Right atrium auricular region (tissue), 2 donors: Measurements from ENCODE around the gene MBLAC1. TPM values are rescaled to one million over a fixed set of nuclear protein-coding genes. Genes with fewer than 3 reads are reported as not detected.

Experiments used
- DNase-seq: peaks from one replicate; pipeline ENCODE4 v3.0.0-alpha.2; 2019; ENCODE audit warnings: low spot score
- H3K27ac ChIP-seq, 2 donors: fragments of 200-600 bp; sonication (generic); 1 replicate in 1 of 2; 2 replicates in 1 of 2; pipeline ENCODE4 v1.5.1; 2016 to 2019
- H3K27me3 ChIP-seq, 2 donors: fragments of 200-600 bp; sonication (generic); one replicate each; pipeline versions ENCODE4 v1.5.1 to v1.6.0; 2017 to 2019
- H3K36me3 ChIP-seq: fragments of 200-600 bp; sonication (generic); one replicate; pipeline ENCODE4 v1.5.1; 2016
- H3K4me1 ChIP-seq, 2 donors: fragments of 200-600 bp; sonication (generic); one replicate each; pipeline versions ENCODE4 v1.5.1 to v1.6.0; 2017 to 2019
- H3K4me3 ChIP-seq, 2 donors: fragments of 200-600 bp; sonication (generic); 1 replicate in 1 of 2; 2 replicates in 1 of 2; pipeline ENCODE4 v1.5.1; 2017 to 2019; ENCODE audit warnings: mild to moderate bottlenecking in 1 of 2, moderate library complexity in 1 of 2
- H3K9me3 ChIP-seq, 2 donors: fragments of 200-600 bp; sonication (generic); one replicate each; pipeline ENCODE4 v1.5.1; 2019
- total RNA-seq, 2 donors: library from RNA; depleted of rRNA; stranded (reverse); fragments of >200 nt; gene quantifications; one replicate each; pipeline ENCODE4 v1.1.0, GENCODE V29; 2016
- TF ChIP-seq, protein P1 (sequence below), 2 donors: fragments of 200-600 bp; sonication (generic); IDR thresholded peaks; one replicate each; pipeline ENCODE4 v1.5.1; 2019; ENCODE audit warnings: antibody characterized with exemption in 2 of 2

MBLAC1 gene
- total RNA-seq, 2 donors from 2014 or later = 3.3 to 6.1 TPM

DNA sequence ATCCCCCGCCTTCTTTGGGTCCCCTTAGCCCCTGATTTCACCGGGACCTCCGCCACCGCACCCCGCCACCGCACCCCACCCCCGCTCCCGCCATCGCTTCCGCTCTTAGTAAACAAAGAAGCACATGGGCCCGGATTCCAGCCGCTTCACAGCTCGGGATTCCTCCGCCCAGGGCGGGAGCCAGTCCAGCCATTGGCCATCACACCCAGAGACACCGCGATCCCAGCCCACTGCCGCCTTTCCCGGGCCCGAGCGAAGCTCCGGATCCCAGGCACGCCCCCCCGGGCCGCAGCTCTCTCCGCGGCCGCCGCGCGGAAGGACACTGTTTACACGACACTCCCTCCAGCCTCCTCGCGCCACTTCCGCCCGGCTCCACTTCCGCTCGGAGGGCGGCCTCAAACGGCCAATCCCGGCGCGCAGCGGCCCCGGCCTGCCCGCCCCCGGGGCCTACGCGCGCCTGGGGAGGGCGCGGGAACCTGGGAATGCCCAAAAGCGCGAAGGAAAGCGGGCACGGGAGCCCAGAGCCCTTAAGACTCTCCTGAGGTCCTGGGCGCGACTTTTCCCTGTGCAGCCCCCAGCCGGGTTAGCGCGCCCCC, 26.2 kb upstream of the MBLAC1 start:
- Histone ChIP-seq H3K27me3 (no peaks in the 10 kb centered on the region), H3K4me1 (peaks cover 0 to 20% of the 10 kb centered on the region in 2 donors), H3K9me3 (no peaks in the 10 kb centered on the region), H3K4me3 (peak overlapping the region; percentile 58 to 70), H3K36me3 (peaks cover 45% of the 10 kb centered on the region), H3K27ac (peak overlapping the region; percentile 90 to 96)
- TF ChIP-seq, protein P1, sequence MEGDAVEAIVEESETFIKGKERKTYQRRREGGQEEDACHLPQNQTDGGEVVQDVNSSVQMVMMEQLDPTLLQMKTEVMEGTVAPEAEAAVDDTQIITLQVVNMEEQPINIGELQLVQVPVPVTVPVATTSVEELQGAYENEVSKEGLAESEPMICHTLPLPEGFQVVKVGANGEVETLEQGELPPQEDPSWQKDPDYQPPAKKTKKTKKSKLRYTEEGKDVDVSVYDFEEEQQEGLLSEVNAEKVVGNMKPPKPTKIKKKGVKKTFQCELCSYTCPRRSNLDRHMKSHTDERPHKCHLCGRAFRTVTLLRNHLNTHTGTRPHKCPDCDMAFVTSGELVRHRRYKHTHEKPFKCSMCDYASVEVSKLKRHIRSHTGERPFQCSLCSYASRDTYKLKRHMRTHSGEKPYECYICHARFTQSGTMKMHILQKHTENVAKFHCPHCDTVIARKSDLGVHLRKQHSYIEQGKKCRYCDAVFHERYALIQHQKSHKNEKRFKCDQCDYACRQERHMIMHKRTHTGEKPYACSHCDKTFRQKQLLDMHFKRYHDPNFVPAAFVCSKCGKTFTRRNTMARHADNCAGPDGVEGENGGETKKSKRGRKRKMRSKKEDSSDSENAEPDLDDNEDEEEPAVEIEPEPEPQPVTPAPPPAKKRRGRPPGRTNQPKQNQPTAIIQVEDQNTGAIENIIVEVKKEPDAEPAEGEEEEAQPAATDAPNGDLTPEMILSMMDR (IDR thresholded peaks at IDR 0.05) = no peak
- peak; percentile 90 for DNase-seq

DNA sequence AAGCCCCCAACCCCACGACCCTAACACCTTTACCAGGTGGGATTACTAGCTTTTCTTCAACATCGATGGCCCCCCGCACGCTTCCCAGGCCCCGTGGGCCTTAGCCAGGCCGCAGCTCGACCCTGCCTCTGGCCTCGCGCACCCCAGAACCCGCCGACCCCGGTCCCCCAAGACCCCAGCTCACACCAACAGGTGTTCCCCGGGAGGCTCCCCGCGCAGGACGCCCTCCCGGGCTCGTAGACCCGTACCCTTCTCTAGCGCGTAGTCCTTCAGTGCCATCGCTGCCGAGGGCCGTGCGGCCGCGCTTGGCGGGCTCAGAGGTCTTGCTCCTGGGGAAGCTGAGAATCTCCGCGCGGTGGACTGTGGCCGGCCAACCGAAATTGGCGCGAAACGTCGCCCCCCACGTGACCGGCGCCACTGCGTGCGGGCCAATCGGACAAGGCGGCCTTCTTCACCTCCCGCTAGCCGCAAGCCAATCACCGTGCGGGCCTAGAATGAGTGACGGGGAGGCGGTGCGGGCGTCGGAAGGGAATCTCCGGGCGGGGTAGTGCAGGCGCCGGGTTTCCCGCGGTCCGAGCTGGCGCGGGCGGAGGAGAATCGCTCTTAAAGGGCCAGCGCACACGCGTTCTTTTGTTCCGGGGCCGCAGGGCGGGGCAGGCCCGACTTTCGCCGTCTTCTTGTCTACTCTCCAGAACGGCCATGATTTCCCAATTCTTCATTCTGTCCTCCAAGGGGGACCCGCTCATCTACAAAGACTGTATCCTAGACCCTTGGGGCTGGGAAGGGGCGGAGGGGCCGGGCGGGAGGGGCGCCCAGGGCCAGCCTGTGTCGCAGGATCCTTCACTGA, 25.5 kb upstream of the MBLAC1 start, which contains the start of the genes AP4M1 and MCM7:
Gene AP4M1, plus strand, starts transcription at position 628 of the 847 bp plus-strand sequence. Its CDS starts 72 bp downstream, at position 700.
Gene MCM7, minus strand, starts transcription at position 382 of the 847 bp plus-strand sequence. Its CDS starts 103 bp downstream, at position 279.
- Histone ChIP-seq H3K4me1 (peaks cover 0 to 20% of the 10 kb centered on the region in 2 donors), H3K36me3 (peaks cover 45% of the 10 kb centered on the region), H3K27me3 (no peaks in the 10 kb centered on the region), H3K4me3 (peak within 1 kb of the TSS; percentile 70 to 76), H3K9me3 (no peaks in the 10 kb centered on the region), H3K27ac (peak within 1 kb of the TSS; percentile 90 to 96)
- TF ChIP-seq, protein P1 (IDR thresholded peaks at IDR 0.05) = no peak
- DNase-seq = peak; percentile 98

DNA sequence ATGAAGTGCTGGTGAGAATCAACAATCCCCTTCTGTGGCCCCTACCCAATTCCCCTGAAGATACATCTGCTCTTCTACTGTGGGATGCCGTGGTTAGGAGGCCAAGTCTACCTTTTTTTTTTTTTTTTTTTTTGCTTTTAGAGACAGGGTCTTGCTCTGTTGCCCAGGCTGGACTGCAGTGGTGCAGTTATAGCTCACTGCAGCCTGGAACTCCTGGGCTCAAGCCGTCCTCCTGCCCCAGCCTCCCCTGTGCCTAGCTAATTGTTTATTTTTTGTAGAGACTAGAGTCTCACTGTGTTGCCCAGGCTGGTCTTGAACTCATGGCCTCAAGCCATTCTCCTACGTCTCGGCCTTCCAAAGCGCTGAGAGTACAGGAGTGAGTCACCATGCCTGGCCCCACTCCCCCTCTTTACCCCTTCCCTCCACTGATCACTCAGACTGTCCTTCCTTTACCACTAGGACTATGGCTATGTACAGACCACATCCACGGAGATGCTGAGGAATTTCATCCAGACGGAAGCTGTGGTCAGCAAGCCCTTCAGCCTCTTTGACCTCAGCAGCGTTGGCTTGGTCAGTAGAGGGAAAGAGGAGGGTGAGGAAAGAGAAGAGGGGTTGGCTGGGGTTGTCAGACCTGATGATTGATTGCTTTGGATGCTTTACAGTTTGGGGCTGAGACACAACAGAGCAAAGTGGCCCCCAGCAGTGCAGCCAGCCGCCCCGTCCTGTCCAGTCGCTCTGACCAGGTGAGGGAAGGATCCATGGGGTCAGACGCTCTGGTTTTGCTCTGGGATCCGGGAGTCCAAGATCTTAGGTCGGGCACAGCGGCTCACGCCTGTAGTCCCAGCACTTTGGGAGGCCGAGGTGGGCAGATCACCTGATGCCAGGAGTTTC, 23.6 kb upstream of the MBLAC1 start:
- Histone ChIP-seq H3K36me3 (peaks cover 47% of the 10 kb centered on the region), H3K27me3 (no peaks in the 10 kb centered on the region), H3K27ac (no peak overlapping the region), H3K9me3 (no peaks in the 10 kb centered on the region), H3K4me1 (peaks cover 0 to 20% of the 10 kb centered on the region in 2 donors), H3K4me3 (no peak overlapping the region)
- DNase-seq = no peak
- TF ChIP-seq, protein P1 (IDR thresholded peaks at IDR 0.05) = no peak

DNA sequence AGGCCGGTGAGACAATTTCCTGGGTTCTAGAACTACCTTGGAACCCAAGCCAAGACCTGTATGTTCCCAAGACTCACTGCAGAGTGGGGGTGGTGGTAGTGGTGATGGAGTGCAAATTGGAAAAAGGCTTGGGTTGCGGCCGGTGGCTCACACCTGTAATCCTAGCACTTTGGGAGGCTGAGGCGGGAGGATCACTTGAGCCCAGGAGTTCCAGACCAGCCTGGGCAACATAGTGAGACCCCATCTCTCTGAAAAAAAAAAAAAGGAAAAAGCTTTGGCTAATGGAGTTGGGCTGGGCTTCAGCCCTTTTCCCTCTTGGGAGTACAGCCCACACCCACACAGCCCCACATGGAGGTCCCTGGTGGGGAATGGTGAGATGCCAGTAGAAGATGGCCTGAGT, 21.2 kb upstream of the MBLAC1 start:
- no peak for DNase-seq
- no peaks in the 10 kb centered on the region for H3K9me3 ChIP-seq
- no peaks in the 10 kb centered on the region for H3K27me3 ChIP-seq
- no peak overlapping the region for H3K4me3 ChIP-seq
- TF ChIP-seq, protein P1 (IDR thresholded peaks at IDR 0.05) = no peak
- H3K27ac ChIP-seq = no peak overlapping the region
- H3K36me3 ChIP-seq = peaks cover 42% of the 10 kb centered on the region
- H3K4me1 ChIP-seq = peaks cover 0 to 10% of the 10 kb centered on the region in 2 donors

DNA sequence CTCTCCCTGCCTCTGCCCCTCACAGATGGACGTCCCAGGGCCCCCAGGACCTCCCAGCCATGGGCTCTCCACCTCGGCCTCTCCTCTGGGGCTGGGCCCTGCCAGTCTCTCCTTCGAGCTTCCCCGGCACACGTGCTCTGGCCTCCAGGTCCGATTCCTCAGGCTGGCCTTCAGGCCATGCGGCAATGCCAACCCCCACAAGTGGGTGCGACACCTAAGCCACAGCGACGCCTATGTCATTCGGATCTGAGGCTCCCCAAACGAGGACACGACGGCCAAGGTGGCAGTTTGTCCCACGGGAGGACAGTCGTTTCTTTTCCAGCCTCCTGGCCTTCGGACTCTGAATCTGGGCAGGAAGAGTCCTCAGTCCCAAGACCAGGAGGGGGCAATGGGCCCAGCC, 20.1 kb upstream of the MBLAC1 start:
- H3K36me3 ChIP-seq = peaks cover 52% of the 10 kb centered on the region
- TF ChIP-seq, protein P1 (IDR thresholded peaks at IDR 0.05) = no peak
- H3K4me3 ChIP-seq = no peak overlapping the region
- H3K27ac ChIP-seq = no peak overlapping the region
- H3K4me1 ChIP-seq = peaks cover 0 to 6% of the 10 kb centered on the region in 2 donors
- no peaks in the 10 kb centered on the region for H3K27me3 ChIP-seq
- no peak for DNase-seq
- H3K9me3 ChIP-seq = no peaks in the 10 kb centered on the region
